Raji (cell line): Measurements from ENCODE around the gene CLIP3.

Experiments used
- POLR2A ChIP-seq: IDR thresholded peaks from 2 replicates; pipeline ENCODE4 v1.6.1; 2011; ENCODE audit warnings: low read depth, low read length, control low read depth; ENCODE audit not compliant: insufficient read depth

Gene CLIP3

DNA sequence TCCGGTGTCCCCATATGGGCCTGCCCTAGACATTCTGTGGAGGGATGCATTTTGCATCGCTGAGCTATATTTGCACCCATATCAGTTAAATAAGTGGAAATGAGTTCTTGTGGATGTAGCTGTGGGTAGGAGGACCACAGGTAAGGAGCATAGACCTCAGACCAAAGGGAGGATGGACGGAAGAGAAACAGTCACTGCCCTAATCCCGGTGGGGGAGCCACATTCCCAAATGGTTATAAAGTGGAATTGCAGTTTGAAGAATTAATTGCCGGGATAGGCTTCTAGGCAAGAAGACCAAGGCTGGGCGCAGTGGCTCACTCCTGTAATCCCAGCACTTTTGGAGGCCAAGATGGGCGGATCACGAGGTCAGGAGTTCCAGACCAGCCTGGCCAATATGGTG is 35.9 kb downstream of the CLIP3 start:
- TF ChIP-seq POLR2A, result no peak

DNA sequence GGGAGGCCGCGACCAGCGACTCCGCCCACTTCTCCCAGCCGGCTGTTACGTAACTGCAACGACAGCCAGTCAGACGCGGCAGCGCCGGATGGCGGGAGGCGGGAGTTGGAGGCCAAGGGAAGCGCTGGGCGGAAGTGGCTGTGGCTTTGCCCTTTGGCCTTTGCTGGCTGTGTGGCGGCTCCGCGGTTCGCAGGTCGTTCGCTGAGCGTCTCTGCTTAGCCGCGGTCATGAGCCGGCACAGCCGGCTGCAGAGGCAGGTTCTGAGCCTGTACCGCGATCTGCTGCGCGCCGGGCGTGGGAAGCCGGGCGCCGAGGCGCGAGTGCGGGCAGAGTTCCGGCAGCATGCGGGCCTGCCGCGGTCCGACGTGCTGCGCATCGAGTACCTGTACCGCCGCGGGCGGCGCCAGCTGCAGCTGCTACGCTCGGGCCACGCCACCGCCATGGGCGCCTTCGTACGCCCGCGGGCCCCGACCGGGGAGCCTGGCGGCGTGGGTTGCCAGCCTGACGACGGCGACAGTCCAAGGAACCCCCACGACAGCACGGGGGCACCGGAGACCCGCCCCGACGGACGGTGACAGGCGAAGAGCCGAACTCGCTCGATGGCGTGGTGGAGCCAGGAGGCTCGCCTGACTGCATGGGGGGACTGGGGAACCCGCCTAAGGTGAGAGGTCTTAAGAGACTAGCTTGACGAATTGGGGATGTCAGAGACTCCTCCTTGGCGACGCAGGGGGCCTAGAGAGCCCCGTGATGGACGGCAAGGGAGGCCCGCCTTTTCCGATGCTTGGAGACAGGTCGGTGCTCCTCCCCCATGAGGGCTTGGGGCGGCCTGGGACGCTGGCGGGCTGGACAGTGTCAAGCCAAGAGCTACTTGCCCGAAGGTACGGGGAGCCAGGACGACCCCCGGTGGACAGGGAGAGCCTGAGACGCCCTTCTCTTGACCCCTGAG is 37.4 kb downstream of the CLIP3 start, which contains the start of gene SDHAF1:
Gene SDHAF1 (plus strand): TSS at position 141 of the 946 bp plus-strand sequence. CDS start 87 bp downstream, at position 228.
- peak; percentile 95 for TF ChIP-seq POLR2A

DNA sequence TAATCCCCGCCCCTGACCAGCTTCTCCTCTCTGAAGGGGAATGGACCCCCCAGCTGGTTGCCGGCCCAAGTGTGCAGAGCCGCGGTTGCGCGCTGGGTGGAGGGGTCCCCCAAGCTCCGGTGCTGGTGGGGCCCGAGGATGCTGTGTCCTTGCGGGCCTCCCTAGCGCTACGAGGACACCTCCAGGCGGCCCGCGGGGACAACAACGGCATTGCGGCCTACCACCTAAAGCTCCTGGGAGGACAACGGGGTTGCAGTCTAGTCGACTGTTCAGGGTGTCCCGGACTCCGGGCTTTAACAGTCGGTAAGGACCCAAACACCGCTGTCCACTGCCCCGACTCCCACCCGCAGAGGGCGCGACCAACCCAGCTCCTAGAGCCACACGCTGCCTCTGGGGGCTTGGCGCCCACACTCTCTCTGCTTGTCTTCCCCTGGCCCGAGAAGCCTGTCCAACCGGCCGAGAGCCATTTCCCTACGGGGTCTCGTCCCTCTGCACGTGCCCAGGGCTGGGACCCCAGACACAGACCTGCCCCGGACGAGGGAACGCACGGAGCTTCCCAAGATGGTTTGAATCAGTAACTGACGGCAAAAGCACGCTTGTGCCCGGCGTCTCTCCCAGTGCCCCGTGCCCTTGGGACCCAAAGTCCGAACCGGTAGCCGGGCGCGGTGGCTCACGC is 38.6 kb downstream of the CLIP3 start:
- no peak for TF ChIP-seq POLR2A

DNA sequence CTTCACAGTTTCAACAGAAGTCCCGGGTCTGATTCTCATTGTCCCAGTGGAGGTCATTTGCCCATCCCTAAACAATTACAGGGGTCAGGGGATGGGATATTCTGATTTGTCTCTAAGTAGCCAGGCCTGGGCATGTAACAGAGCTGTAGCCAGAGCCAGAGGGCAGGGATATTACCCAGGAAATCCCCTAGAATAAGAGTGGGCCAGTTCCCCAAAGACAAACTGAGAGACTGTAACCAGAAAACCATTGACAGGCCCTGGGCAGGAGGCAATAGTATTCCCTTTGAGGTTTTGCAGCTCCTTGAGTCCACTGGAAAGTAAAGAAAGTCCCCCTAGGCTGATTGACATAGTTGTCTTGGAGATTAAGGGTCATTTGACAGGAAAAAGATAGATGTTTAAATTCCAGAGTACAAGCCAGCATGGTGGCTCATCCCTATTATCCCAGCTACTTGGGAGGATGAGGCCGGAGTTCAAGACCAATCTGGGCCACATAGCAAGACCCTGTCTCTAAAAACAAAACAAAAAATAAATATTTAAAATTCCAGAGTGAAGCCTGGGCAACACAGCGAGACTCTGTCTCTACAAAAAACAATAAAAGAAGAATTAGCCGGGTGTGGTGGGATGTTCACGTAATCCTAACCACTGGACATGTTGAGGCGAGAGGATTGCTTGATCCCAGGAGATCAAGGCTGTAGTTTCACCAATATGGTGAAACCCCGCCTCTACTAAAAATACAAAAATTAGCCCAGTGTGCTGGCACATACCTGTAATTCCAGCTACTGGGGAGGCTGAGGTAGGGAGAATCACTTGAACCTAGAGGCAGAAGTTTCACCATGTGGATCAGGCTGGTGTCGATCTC is 39.5 kb downstream of the CLIP3 start:
- TF ChIP-seq POLR2A, result no peak

DNA sequence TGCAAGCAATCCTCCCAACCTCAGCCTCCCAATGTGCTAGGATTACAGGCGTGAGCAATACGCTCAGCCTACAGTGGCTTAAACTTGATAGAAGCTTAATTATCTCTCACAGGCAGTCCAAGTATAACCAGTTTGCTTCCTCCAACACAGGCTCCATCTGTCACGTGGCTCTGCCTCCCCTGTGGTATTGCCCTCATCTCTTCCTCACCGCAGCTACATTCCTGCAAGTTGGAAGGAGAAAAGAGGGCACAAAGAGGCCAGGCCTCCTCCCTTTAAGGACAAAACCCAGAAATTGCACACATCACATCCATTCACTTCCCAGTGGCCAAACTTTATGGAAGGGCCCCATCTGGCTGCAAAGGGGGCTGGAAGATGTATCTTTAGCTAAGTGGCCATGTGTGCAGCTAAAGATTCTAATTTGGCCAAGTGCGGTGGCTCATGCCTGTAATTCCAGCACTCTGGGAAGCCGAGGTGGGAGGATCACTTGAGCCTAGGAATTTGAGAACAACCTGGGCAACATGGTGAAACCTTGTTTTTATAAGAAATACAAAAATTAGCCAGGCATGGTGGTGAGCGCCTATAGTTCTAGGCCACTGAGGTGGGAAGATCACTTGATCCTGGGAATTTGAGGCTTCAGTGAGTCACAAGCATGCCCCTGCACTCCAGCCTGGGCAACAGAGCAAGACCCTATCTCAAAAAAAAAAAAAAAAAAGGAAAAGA is 40.8 kb downstream of the CLIP3 start:
- TF ChIP-seq POLR2A, result no peak

DNA sequence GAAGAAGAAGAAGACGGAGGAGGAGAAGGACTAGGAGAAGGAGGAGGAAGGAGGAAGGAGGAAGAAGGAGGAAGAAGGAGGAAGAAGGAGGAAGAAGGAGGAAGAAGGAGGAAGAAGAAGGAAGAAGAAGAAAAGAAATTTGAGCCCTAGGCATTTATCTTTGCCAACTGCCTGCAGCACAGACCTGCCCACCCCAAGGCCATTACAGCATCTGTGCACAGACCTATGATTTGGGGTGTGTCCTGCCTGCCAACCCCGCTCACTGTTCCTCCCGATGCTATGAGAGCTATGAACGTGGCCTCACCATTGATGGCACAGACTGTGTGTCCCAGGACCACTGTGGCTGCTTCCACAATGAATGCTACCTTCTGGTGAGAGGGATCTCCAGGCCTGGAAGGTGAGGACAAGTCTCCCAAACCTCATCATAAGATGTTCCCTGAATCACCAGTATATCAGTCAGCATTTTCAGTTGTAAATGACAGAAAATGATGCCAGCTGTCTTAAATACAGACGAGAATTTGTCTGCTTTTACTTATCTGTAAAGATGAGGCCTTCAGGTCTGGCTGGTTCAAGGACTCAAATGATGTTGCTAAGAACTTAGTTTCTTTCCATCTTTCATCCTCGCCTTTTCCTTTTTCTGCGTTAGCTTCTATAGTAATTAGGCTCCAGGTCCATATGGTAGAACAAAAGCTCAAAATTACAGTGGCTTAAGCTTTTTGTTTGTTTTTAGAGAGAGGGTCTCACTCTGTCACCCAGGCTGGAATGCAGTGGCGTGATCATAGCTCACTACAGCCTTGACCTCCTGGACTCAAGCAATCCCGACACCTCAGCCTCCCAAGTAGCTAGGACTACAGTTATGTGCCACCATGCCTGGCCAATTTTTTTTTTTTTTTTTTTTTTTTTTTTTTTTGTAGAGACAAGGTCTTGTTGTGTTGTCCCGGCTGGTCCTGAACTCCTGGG is 41.6 kb downstream of the CLIP3 start:
- TF ChIP-seq POLR2A, result no peak

DNA sequence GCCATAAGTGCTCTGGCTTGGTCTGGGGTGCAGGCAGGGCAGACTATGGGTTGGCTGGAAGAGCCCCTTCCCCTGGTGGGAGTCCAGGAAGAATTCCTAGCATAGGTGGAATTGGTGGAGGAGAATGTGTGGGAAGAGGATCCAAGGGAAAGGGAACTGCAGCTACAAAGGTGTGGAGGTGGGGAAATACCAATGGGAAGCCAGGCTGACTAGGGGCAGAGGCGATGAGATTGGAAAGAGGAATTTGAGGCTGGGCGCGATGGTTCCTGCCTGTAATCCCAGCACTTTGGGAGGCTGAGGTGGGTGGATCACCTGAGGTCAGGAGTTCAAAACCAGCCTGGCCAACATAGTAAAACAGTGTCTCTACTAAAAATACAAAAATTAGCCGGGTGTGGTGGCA is 42.5 kb downstream of the CLIP3 start:
- TF ChIP-seq POLR2A, result no peak

DNA sequence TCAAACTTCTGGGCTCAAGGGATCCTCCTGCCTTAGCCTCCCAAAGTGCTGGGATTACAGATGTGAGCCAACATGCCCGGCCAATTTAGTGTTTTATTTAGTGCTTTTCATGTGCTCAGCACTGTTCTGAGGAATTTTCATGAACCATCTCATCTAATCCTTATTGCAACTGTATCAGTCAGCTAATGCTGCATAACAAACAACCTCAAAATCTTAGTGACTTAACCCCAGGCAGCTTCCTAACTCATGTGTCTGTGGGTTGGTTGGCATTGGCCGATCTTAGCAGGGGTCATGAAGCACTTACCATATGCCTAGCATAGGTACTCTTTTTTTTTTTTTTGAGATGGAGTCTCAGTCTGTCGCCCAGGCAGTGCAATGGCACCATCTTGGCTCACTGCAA is 43.8 kb downstream of the CLIP3 start:
- TF ChIP-seq POLR2A, result no peak

DNA sequence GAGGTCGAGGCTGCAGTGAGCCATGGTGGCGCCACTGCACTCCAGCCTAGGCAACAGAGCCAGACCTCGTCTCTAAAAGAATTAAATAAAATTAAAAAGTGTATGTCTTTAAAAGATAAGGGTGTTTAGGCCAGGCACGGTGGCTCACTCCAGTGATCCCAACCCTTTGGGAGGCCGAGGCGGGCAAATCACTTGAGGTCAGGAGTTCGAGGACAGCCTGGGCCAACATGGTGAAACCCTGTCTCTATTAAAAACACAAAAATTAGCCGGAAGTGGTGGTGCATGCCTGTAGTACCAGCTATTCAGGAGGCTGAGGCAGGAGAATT is 45.1 kb downstream of the CLIP3 start:
- no peak for TF ChIP-seq POLR2A

DNA sequence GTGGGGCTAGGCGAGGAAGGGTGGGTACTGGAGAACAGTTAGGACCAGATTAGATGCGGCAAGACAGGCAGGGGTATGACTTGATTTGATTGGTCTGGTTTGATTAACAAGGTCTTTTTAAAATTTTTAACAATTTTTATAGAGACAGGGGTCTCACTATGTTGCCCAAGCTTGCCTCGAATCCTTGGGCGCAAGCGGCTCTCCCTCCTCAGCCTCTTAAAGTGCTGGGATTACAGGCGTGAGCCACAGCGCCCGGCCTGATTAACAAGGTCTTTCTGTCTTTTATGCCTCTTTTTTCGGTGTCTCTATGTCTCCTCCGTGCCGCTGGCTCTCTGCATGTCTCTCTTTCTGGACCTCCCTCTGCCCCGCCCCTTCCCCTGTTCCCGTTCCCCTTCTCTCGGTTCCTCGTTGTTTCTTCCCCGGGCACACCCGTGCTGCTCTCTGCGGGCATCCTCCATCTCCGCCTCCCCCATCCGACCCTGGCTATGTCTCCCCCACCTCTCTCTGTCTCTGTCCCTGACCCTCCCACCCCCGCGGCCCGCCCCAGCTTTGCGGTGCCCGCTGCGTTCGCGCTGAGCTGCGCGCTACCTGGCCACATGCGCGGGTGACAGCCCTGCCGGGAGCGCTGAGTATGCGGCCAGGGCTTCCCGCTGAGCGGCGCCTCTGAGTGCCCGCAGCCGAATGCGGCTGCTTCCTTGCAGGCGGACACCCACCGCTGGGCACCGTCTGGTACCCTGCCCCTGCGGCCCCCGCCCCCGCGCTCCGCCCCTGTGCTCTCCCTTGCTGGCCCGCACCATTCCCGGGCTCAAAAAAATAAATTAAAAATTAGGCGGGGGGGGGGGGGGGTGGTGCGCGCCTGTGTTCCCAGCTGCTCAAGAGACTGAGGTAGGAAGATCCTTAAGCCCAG is 45.8 kb downstream of the CLIP3 start:
- TF ChIP-seq POLR2A, result no peak

DNA sequence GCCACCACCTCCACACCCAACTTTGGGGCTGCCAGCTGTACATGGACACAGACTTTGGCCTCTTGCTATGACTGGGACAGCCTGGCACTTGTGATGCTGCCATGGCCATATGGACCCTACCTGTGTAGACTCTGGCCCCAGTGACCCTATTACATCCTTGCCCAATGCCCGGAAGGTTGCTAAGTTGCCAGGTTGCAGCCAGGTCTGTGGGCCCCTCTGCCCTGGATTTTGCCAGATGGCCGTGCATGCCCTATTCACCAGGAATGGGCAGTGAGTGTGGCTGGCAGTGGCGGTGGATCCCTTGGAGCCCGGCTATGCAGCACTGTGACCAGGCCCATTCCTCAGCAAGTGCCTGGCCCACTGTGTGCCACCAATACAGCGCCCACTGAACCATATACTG is 46.6 kb downstream of the CLIP3 start:
- no peak for TF ChIP-seq POLR2A

DNA sequence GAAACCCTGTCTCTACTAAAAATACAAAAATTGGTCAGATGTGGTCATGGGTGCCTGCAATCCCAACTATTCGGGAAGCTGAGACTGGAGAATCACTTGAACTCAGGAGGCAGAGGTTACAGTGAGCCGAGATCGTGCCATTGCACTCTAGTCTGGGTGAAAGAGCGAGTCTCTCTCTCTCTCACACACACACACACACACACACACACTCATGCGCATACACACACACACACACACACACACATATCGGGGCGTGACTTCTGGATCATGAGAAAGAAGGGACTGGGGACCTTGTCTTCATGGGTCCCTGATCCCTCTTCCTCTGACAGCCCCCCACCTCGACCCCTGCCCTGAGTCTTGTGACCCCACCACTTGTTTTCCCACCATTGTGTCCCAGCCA is 49.5 kb downstream of the CLIP3 start:
- no peak for TF ChIP-seq POLR2A
